Ectodermal cell (in vitro differentiated cells): Measurements from ENCODE around the gene FEM1B.

ENCODE experiments used
- H3K27ac ChIP-seq: 2 replicates; pipeline ENCODE4 v1.7.0; 2013; ENCODE audit warnings: mild to moderate bottlenecking, low read depth, low read length; ENCODE audit not compliant: insufficient read depth, poor library complexity, severe bottlenecking
- H3K27me3 ChIP-seq: 2 replicates; pipeline ENCODE4 v1.7.0; 2013; ENCODE audit warnings: mild to moderate bottlenecking, low read length; ENCODE audit not compliant: insufficient read depth, control insufficient read depth, poor library complexity, severe bottlenecking
- H3K36me3 ChIP-seq: one replicate; pipeline ENCODE4 v1.7.0; 2013; ENCODE audit warnings: low read length; ENCODE audit not compliant: control insufficient read depth, insufficient read depth
- H3K4me1 ChIP-seq: one replicate; pipeline ENCODE4 v1.7.0; 2013; ENCODE audit warnings: low read length; ENCODE audit not compliant: control insufficient read depth, insufficient read depth
- H3K4me3 ChIP-seq: 2 replicates; pipeline ENCODE4 v1.7.0; 2013; ENCODE audit warnings: low read depth, low read length, control low read depth; ENCODE audit not compliant: insufficient read depth
- H3K9me3 ChIP-seq: 2 replicates; pipeline ENCODE4 v1.7.0; 2013; ENCODE audit warnings: mild to moderate bottlenecking, low read length, moderate library complexity; ENCODE audit not compliant: control insufficient read depth
- WGBS, 2 experiments: methylation state at CpG; one replicate each; pipeline ENCODE4 v1.1.7; 2013; ENCODE audit warnings: missing lambda C conversion rate in 2 of 2; 5-methylcytosine and 5-hydroxymethylcytosine counted together

FEM1B gene

GRCh38 chr15:68259883-68260282 lies 17.7 kb upstream of the FEM1B start:
- Histone ChIP-seq H3K27ac (no peak overlapping the region), H3K9me3 (no peaks in the 10 kb centered on the region), H3K4me1 (no peaks in the 10 kb centered on the region), H3K36me3 (no peaks in the 10 kb centered on the region), H3K27me3 (no peaks in the 10 kb centered on the region), H3K4me3 (no peak overlapping the region)
- WGBS, 2 experiments = 83 to 93% methylated on average over 2 of the region's 2 CpGs

GRCh38 chr15:68261241-68261640 lies 16.3 kb upstream of the FEM1B start:
- Histone ChIP-seq H3K9me3 (no peaks in the 10 kb centered on the region), H3K27ac (no peak overlapping the region), H3K4me3 (no peak overlapping the region), H3K4me1 (no peaks in the 10 kb centered on the region), H3K27me3 (no peaks in the 10 kb centered on the region), H3K36me3 (no peaks in the 10 kb centered on the region)
- 83 to 94% methylated on average over 1 to 2 of the region's 3 CpGs for WGBS, 2 experiments

GRCh38 chr15:68261980-68262379 lies 15.6 kb upstream of the FEM1B start:
- 100% methylated on average over 2 to 3 of the region's 3 CpGs for WGBS, 2 experiments
- Histone ChIP-seq H3K27me3 (no peaks in the 10 kb centered on the region), H3K4me1 (no peaks in the 10 kb centered on the region), H3K9me3 (no peaks in the 10 kb centered on the region), H3K4me3 (no peak overlapping the region), H3K36me3 (no peaks in the 10 kb centered on the region), H3K27ac (no peak overlapping the region)

- 34 to 39% methylated on average over 3 to 5 of the region's 5 CpGs for WGBS, 2 experiments
- no peak overlapping the region for H3K4me3 ChIP-seq
Measured at GRCh38 chr15:68262514-68263356, 14.8 kb upstream of the FEM1B start.

GRCh38 chr15:68264282-68264681 lies 13.3 kb upstream of the FEM1B start:
- Histone ChIP-seq H3K27me3 (no peaks in the 10 kb centered on the region), H3K27ac (no peak overlapping the region), H3K4me3 (no peak overlapping the region), H3K36me3 (no peaks in the 10 kb centered on the region), H3K4me1 (no peaks in the 10 kb centered on the region), H3K9me3 (no peaks in the 10 kb centered on the region)
- 27 to 38% methylated on average over 2 of the region's 2 CpGs for WGBS, 2 experiments

More at GRCh38 chr15:68262514-68263356, 14.8 kb upstream of the FEM1B start:
- H3K9me3 ChIP-seq = no peaks in the 10 kb centered on the region
- no peaks in the 10 kb centered on the region for H3K4me1 ChIP-seq
- no peaks in the 10 kb centered on the region for H3K36me3 ChIP-seq
- H3K27me3 ChIP-seq = no peaks in the 10 kb centered on the region
- no peak overlapping the region for H3K27ac ChIP-seq

GRCh38 chr15:68265081-68265480 lies 12.5 kb upstream of the FEM1B start:
- H3K4me3 ChIP-seq = no peak overlapping the region
- no peak overlapping the region for H3K27ac ChIP-seq
- H3K27me3 ChIP-seq = no peaks in the 10 kb centered on the region
- no peaks in the 10 kb centered on the region for H3K4me1 ChIP-seq
- H3K9me3 ChIP-seq = no peaks in the 10 kb centered on the region
- H3K36me3 ChIP-seq = no peaks in the 10 kb centered on the region
- 92 to 93% methylated on average over 2 of the region's 4 CpGs for WGBS, 2 experiments

- WGBS, 2 experiments = 86 to 97% methylated on average over 3 of the region's 3 CpGs
- Histone ChIP-seq H3K4me3 (no peak overlapping the region), H3K36me3 (no peaks in the 10 kb centered on the region), H3K27ac (no peak overlapping the region), H3K4me1 (no peaks in the 10 kb centered on the region), H3K9me3 (no peaks in the 10 kb centered on the region), H3K27me3 (no peaks in the 10 kb centered on the region)
Measured at GRCh38 chr15:68265674-68266073, 11.9 kb upstream of the FEM1B start.

- Histone ChIP-seq H3K4me3 (no peak overlapping the region), H3K27me3 (no peaks in the 10 kb centered on the region), H3K36me3 (no peaks in the 10 kb centered on the region), H3K9me3 (no peaks in the 10 kb centered on the region), H3K27ac (no peak overlapping the region), H3K4me1 (peaks cover 3% of the 10 kb centered on the region)
- 46 to 67% methylated on average over 2 to 3 of the region's 3 CpGs for WGBS, 2 experiments
Measured at GRCh38 chr15:68268405-68268804, 9.1 kb upstream of the FEM1B start.

GRCh38 chr15:68271854-68272471 lies 5.6 kb upstream of the FEM1B start:
- Histone ChIP-seq H3K9me3 (no peaks in the 10 kb centered on the region), H3K36me3 (no peaks in the 10 kb centered on the region), H3K27ac (no peak overlapping the region), H3K4me1 (peaks cover 11% of the 10 kb centered on the region), H3K4me3 (no peak overlapping the region), H3K27me3 (no peaks in the 10 kb centered on the region)
- WGBS, 2 experiments = 35 to 39% methylated on average over 11 of the region's 11 CpGs

- H3K4me3 ChIP-seq = no peak overlapping the region
- no peaks in the 10 kb centered on the region for H3K9me3 ChIP-seq
- 97 to 98% methylated on average over 1 of the region's 1 CpG for WGBS, 2 experiments
- H3K4me1 ChIP-seq = peaks cover 13% of the 10 kb centered on the region
- no peak overlapping the region for H3K27ac ChIP-seq
- H3K36me3 ChIP-seq = no peaks in the 10 kb centered on the region
- no peaks in the 10 kb centered on the region for H3K27me3 ChIP-seq
Measured at GRCh38 chr15:68272721-68273271, 4.7 kb upstream of the FEM1B start.
